HUES64 (cell line): ENCODE data around the gene ESRRB.

ENCODE experiments used
- H3K27ac ChIP-seq: 2 replicates; pipeline ENCODE4 v1.7.0; 2013; ENCODE audit warnings: low read depth, low read length, inconsistent platforms
- H3K27me3 ChIP-seq: 2 replicates; pipeline ENCODE4 v1.6.1; 2013; ENCODE audit warnings: mild to moderate bottlenecking, low read length; ENCODE audit not compliant: insufficient read depth
- H3K36me3 ChIP-seq: 2 replicates; pipeline ENCODE4 v1.6.1; 2013; ENCODE audit warnings: mild to moderate bottlenecking, low read length; ENCODE audit not compliant: insufficient read depth
- H3K4me1 ChIP-seq: 2 replicates; pipeline ENCODE4 v1.6.1; 2013; ENCODE audit warnings: mild to moderate bottlenecking, low read length, moderate library complexity; ENCODE audit not compliant: insufficient read depth
- H3K4me3 ChIP-seq: 2 replicates; pipeline ENCODE4 v1.5.1; 2013; ENCODE audit warnings: mild to moderate bottlenecking, low read length, moderate library complexity
- H3K9ac ChIP-seq: 2 replicates; pipeline ENCODE4 v1.6.1; 2013; ENCODE audit warnings: mild to moderate bottlenecking, low read depth, low read length
- H3K9me3 ChIP-seq: 2 replicates; pipeline ENCODE4 v1.6.1; 2013; ENCODE audit warnings: low read depth, low read length; ENCODE audit not compliant: insufficient read depth
- WGBS: fragments of 150-250, 120-280 bp; methylation state at CpG from one replicate; pipeline ENCODE4 v1.1.7; 2013; ENCODE audit warnings: missing lambda C conversion rate; 5-methylcytosine and 5-hydroxymethylcytosine counted together

ESRRB gene

DNA sequence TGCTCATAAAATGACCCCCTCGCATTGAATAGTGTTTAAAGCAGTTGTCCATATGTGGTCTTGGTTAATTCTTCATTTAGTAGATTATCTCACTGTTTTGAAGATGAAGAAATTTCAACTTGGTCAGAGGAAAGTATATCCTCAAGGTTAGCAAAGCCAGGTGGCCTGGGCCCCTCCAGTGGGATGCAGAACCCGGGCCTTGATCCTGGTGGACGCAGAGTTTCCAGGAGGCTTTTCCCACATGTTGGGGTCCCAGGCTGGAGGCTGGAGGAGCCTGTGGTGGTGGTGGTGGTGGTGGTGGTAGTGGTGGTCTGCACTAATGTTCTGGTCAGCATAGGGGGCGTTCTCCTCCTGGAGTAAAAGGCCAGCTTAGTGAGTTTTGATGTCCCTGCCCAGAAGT is 85.9 kb downstream of the ESRRB start:
- H3K36me3 ChIP-seq = no peaks in the 10 kb centered on the region
- no peak overlapping the region for H3K9ac ChIP-seq
- 88% methylated on average over 4 of the region's 4 CpGs for WGBS
- H3K27ac ChIP-seq = no peak overlapping the region
- H3K9me3 ChIP-seq = no peaks in the 10 kb centered on the region
- H3K4me3 ChIP-seq = no peak overlapping the region
- no peaks in the 10 kb centered on the region for H3K27me3 ChIP-seq
- no peaks in the 10 kb centered on the region; the same call in 1 of the 2 replicates for H3K4me1 ChIP-seq

DNA sequence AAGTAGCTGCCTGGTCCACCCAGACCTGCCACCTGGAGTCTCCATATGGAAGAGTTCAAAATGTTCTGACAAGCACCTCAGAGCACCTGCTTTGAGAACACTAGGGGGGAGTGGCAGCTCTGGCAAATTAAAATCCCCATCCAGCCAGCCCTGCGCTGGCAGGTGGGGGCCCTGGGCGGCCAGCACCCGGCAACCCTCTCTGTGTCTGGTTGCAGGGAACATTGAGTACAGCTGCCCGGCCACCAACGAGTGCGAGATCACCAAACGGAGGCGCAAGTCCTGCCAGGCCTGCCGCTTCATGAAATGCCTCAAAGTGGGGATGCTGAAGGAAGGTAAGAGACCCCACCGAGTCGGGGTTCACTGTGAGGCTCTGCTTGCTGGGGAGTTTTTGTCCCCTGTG is 86.4 kb downstream of the ESRRB start:
- Histone ChIP-seq H3K4me1 (no peaks in the 10 kb centered on the region; the same call in 1 of the 2 replicates), H3K9ac (no peak overlapping the region), H3K9me3 (no peaks in the 10 kb centered on the region), H3K27ac (no peak overlapping the region), H3K27me3 (no peaks in the 10 kb centered on the region), H3K4me3 (no peak overlapping the region), H3K36me3 (no peaks in the 10 kb centered on the region)
- 96% methylated on average over 11 of the region's 11 CpGs for WGBS

DNA sequence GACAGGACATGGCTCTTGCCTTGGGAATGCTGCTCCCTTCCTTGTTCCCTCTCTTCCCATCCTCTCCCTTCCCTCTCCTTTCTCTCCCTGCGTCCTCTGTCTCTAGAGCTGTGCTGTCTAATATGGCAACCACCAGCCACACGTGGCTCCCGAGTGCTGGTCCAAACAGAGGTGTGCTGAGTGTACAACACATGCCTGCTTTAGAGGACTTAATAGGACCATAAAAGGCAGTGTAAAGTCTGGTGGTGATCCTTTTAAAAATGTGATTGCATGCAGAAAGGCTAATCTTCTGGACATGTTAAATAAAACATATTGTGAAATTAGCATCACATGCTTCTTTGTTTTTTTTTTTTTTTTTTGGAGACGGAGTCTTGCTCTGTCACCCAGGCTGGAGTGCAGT is 87.2 kb downstream of the ESRRB start:
- no peaks in the 10 kb centered on the region; the same call in 1 of the 2 replicates for H3K4me1 ChIP-seq
- no peaks in the 10 kb centered on the region for H3K9me3 ChIP-seq
- no peak overlapping the region for H3K4me3 ChIP-seq
- no peak overlapping the region for H3K27ac ChIP-seq
- no peaks in the 10 kb centered on the region for H3K27me3 ChIP-seq
- H3K36me3 ChIP-seq = no peaks in the 10 kb centered on the region
- H3K9ac ChIP-seq = no peak overlapping the region
- WGBS = 91% methylated on average over 4 of the region's 4 CpGs

DNA sequence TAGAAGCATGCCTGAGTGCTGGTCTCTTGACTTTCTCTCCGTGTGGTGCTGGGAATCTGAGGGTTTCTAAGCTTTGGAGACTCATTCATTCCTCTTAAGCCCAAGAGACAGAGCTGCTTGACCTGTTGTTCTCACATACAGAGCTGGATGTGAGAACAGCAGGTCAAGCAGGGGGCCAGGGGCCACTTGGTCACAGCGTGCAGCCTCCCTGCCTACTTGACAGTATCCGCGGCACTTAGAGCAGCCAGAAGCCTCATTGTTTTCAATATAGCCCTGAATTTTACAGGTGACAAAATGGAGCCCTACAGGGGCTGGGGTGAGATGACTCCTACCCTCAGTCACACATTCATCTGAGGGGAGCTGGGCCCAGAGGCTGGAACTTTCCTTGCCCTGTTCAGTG is 88.9 kb downstream of the ESRRB start:
- 67% methylated on average over 4 of the region's 4 CpGs for WGBS
- Histone ChIP-seq H3K4me1 (no peaks in the 10 kb centered on the region), H3K9me3 (no peaks in the 10 kb centered on the region), H3K27ac (no peak overlapping the region), H3K4me3 (no peak overlapping the region), H3K9ac (no peak overlapping the region), H3K27me3 (no peaks in the 10 kb centered on the region), H3K36me3 (no peaks in the 10 kb centered on the region)

DNA sequence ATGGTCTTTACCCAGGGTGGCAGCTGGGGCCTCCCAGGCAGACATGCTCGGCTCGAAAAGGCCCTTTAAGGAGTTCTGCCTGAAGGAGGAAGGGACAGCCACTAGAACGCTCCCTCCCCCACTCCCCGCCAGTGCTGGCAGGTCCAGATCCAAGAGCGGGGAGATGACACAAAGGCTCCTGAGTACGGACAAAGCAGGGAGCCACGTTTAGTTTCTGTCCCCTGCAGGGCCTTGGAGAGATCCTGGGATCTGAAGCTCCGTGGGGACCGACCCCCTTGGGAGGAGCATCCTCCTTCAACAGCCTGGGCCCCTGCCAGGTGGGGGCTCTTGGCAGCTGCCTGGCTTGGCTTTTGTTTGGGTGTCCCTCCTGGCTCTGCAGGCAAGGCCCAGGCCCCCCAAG is 89.7 kb downstream of the ESRRB start:
- H3K9me3 ChIP-seq = no peaks in the 10 kb centered on the region
- no peaks in the 10 kb centered on the region for H3K4me1 ChIP-seq
- WGBS = 45% methylated on average over 9 of the region's 9 CpGs
- H3K4me3 ChIP-seq = no peak overlapping the region
- H3K36me3 ChIP-seq = no peaks in the 10 kb centered on the region
- no peak overlapping the region for H3K9ac ChIP-seq
- H3K27ac ChIP-seq = no peak overlapping the region
- no peaks in the 10 kb centered on the region for H3K27me3 ChIP-seq

DNA sequence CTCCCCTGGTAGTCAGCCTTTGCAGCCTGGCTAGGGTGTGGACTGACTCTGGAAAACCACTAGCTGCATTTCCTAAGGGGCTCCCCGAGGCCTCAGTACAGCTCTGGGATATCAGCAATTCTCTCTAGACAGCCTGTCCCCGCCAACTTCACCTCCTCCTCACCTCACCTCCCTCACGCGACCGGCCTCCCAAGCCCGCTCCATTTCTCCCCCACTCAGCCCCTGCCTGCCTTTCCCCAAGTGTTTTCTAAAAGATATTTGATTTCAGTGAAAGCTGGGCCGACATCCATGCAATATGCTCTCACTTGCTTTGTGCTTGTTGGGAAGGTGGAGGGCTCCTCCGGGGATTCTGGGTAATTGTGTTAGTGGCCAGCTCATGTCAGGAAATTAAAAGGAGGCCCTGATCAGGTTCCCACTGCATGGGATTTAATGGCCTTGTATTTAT is 91.8 kb downstream of the ESRRB start:
- H3K9me3 ChIP-seq = no peaks in the 10 kb centered on the region
- H3K9ac ChIP-seq = no peak overlapping the region
- no peaks in the 10 kb centered on the region for H3K4me1 ChIP-seq
- no peak overlapping the region for H3K4me3 ChIP-seq
- 93% methylated on average over 8 of the region's 8 CpGs for WGBS
- H3K27me3 ChIP-seq = no peaks in the 10 kb centered on the region
- no peaks in the 10 kb centered on the region for H3K36me3 ChIP-seq
- no peak overlapping the region for H3K27ac ChIP-seq

DNA sequence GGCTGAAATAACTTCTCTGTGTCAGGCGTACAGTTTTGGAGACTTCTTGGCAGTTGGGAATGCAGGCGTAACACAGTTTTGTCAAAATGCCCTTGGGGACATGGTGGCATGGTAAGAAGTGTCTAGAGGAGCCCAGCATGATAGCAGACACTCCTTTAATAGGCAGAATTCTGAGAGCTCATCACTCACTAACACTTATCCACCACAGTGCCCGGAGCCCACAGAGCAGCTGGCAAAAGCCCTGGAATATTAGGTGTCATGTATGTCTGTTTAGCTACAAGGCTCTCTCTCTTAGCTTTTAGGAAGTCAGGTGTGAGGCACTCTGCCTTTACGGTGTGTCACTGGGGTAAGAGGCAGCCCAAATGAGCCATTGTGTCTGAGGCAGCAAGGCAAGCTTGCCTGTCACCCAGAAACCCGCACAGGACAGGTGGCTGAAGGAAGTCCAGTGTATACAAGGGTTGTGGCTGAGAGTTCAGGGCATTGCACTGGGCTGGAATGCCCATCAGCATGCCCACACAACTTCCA is 96.3 kb downstream of the ESRRB start:
- no peak overlapping the region for H3K9ac ChIP-seq
- no peak overlapping the region for H3K27ac ChIP-seq
- H3K36me3 ChIP-seq = no peaks in the 10 kb centered on the region
- no peaks in the 10 kb centered on the region for H3K27me3 ChIP-seq
- H3K4me1 ChIP-seq = no peaks in the 10 kb centered on the region
- 91% methylated on average over 5 of the region's 5 CpGs for WGBS
- no peaks in the 10 kb centered on the region for H3K9me3 ChIP-seq
- no peak overlapping the region for H3K4me3 ChIP-seq

DNA sequence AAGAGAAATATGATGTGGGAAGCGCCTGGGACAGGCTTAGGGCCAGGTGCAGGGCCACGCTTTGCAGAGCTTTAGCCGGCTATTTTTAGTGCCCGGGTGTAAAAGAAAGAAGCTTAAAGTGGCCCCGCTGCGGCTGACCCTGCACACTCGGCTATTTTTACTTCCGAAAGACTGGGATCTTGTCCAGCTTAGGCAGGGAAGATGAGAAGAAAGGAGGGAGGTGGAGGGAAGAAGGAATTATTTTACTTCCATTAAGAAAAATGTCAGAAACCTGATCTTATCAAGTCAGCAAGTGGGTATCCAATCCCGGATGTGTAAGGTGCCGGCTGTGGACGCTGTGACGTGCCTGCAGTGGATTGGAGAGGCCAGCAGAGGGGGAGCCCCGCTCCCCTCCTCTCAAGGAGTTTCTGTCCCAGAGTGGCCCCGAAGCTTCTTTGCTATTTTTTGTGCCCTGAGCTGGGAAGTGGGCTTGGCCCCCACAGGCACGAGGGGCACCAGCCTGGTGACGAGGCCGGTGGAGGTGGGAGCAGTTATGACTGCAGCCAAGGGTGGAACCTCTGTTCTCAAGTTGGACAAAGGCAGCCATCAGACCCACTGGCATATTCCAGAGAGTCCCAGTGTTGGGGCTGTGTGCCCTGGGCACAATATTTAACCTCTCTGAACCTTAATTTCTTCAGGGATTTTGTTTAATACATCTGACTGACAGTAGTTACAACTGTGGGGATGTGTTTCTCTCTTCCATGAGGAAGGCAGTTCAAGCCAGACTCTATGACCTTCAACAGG is 97.7 kb downstream of the ESRRB start:
- no peaks in the 10 kb centered on the region for H3K9me3 ChIP-seq
- H3K4me1 ChIP-seq = no peaks in the 10 kb centered on the region
- H3K36me3 ChIP-seq = no peaks in the 10 kb centered on the region
- no peaks in the 10 kb centered on the region for H3K27me3 ChIP-seq
- H3K27ac ChIP-seq = no peak overlapping the region
- 87% methylated on average over 17 of the region's 17 CpGs for WGBS
- H3K9ac ChIP-seq = no peak overlapping the region
- no peak overlapping the region for H3K4me3 ChIP-seq

DNA sequence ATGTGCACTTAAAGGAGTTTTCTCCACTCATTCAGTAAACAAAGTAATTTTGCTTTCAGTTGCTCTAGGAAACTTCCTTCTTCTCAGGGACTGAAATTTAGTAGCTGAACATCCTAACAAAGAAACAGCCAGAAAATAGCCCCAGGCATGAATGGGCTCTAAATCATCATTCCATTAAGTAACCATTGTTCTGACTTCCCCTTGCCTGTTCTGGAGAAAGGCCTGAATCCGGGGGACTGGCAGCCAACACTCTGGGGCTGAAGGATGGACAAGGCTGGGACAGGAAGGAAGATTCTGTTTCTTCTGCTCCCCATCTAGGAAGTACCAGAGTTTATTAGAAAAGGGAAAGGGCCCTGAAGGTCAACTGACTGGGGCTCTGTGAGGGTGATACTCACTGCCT is 104.5 kb downstream of the ESRRB start:
- H3K9me3 ChIP-seq = no peaks in the 10 kb centered on the region
- H3K36me3 ChIP-seq = no peaks in the 10 kb centered on the region
- H3K27me3 ChIP-seq = no peaks in the 10 kb centered on the region
- 67% methylated on average over 1 of the region's 1 CpG for WGBS
- no peak overlapping the region for H3K27ac ChIP-seq
- H3K9ac ChIP-seq = no peak overlapping the region
- no peak overlapping the region for H3K4me3 ChIP-seq
- peaks cover 9% of the 10 kb centered on the region; the same call in 1 of the 2 replicates for H3K4me1 ChIP-seq

DNA sequence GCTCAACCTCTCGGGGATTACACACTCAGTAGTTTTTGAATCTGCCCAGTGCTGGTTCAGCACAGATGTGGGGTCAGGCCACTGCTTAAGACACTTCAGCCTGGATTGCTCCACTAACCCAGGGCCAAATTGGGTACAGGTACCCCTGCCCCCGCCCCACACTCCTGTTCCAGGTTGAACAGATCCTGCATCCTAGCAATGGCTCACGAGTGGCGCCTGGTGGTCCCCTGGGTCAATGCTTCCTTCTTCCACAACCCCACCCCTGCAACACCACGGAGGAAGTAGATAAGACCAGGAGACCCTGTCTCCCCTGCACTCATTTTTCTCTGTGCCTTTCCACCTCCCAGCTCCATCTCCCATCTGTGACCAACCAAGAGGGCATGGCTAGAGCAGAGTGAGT is 108.4 kb downstream of the ESRRB start:
- Histone ChIP-seq H3K27me3 (no peaks in the 10 kb centered on the region), H3K4me1 (peaks cover 18% of the 10 kb centered on the region; the same call in 1 of the 2 replicates), H3K27ac (no peak overlapping the region), H3K9ac (no peak overlapping the region), H3K4me3 (no peak overlapping the region), H3K36me3 (no peaks in the 10 kb centered on the region), H3K9me3 (no peaks in the 10 kb centered on the region)
- 90% methylated on average over 5 of the region's 5 CpGs for WGBS

DNA sequence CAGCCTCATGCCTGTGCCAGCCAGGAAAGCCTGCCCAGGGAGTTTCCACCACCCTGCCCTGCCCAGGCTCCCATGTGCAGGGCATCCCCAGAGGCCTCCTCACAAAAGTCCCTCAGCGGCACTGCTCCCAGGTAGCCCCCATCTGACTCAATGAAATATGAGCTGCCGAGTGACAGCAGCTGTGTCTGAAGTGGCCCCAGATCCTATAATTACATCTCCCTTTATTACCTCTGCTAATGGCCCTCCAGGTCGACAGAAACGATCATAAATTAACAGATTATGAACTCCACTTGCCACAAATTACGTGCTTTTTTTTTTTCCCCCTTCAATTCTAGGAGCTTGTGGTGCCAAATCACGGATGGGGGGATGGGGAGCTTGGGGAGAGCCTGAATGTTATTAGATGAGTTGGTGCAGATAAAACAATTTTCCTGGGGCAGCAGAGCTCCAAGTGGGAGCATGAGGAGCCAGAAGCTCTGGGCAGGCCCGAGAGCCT is 110.4 kb downstream of the ESRRB start:
- no peaks in the 10 kb centered on the region for H3K36me3 ChIP-seq
- H3K27ac ChIP-seq = no peak overlapping the region
- no peak overlapping the region for H3K9ac ChIP-seq
- H3K4me1 ChIP-seq = peaks cover 12% of the 10 kb centered on the region; the same call in 1 of the 2 replicates
- 87% methylated on average over 7 of the region's 7 CpGs for WGBS
- no peaks in the 10 kb centered on the region for H3K27me3 ChIP-seq
- no peak overlapping the region for H3K4me3 ChIP-seq
- H3K9me3 ChIP-seq = no peaks in the 10 kb centered on the region
